C4-2B (cell line): ENCODE results near the gene GRK5.

Experiments used
- H3K27ac ChIP-seq: fragments of 450-650 bp; 2 replicates; pipeline ENCODE4 v1.5.1; 2017
- CTCF ChIP-seq: fragments of 450-650 bp; conservative IDR thresholded peaks from 2 replicates; pipeline ENCODE4 v1.5.1; 2017; ENCODE audit warnings: mild to moderate bottlenecking
- ZFX ChIP-seq: fragments of 450-650 bp; IDR thresholded peaks from 2 replicates; pipeline ENCODE4 v1.6.1; 2017

Gene GRK5

DNA sequence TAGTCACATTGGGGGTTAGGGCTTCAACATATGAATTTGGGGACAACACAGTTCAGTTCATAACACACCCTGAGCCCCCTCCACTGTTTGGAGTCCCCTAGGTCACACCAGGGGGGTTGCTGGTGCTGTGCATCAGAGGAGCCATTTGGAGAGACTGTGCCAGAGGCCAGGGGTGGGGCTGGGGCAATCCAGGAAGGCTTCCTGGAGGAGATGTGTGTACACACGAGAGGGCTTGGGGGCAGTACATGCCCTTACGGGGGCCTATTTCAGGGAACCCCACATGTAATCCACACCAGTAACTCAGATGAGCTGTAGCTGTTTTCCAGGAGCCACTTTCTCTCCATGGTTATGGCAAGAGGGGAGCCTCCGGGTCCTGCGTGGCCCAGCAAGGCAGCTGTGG is 151.7 kb downstream of the GRK5 start:
- no peak for TF ChIP-seq ZFX
- TF ChIP-seq CTCF = no peak
- H3K27ac ChIP-seq = no peak overlapping the region

DNA sequence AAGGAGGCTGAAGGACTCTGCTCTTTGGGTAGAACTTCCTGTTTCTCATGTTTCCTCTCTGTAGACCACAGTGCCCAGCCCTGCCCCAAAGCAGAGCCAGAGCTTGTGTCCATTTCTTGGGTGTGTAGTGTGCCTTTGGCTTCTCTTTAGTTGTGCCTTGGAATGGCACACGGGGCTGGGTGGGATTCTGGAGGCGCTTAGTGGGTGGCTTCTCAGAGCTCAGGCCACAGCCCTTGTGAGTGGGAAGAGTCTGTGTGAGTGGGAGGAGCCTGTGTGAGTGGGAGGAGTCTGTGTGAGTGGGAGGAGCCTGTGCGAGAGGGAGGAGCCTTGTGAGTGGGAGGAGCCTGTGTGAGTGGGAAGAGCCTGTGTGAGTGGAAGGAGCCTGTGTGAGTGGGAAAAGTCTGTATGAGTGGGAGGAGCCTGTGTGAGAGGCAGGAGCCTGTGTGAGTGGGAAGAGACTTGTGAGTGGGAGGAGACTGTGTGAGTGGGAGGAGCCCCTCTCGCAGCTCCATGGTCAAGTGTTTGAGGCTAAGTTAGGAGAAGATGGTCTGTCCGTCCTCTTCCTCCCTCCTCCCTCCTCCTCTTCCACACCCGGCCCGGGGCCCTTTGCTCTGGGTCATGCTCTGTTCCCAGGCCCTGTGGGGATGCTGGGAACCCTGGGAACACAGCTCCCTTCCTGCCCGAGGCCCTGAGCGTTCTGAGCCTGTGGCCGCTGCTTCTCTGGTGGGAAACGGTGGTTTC is 153.0 kb downstream of the GRK5 start:
- no peak overlapping the region for H3K27ac ChIP-seq
- no peak for TF ChIP-seq ZFX
- TF ChIP-seq CTCF = no peak

GRCh38 chr10:119361037-119361436 is 153.7 kb downstream of the GRK5 start:
- H3K27ac ChIP-seq = no peak overlapping the region
- no peak for TF ChIP-seq ZFX
- no peak for TF ChIP-seq CTCF

DNA sequence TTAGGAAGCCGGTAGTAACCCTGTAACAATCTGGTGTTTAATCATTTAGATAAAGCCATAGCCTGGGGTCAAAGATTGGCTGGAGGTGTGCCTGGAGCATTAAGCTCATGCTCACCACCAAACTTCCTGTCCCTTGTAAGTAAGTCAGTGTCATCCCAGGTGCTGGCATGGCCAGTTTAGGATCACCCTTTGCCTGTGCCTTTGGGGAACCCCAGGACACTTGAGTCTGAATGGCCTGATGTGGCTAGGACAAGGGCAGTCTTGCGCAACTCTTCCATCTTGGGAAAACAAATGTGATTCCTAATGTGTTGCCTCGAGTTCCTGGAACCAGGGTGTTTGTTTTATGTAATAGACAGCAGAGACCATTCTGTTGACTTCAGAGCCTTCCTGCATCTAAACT is 154.8 kb downstream of the GRK5 start:
- no peak overlapping the region for H3K27ac ChIP-seq
- TF ChIP-seq CTCF (no peak), ZFX (no peak)

GRCh38 chr10:119364645-119365600 is 157.6 kb downstream of the GRK5 start:
- H3K27ac ChIP-seq = no peak overlapping the region

DNA sequence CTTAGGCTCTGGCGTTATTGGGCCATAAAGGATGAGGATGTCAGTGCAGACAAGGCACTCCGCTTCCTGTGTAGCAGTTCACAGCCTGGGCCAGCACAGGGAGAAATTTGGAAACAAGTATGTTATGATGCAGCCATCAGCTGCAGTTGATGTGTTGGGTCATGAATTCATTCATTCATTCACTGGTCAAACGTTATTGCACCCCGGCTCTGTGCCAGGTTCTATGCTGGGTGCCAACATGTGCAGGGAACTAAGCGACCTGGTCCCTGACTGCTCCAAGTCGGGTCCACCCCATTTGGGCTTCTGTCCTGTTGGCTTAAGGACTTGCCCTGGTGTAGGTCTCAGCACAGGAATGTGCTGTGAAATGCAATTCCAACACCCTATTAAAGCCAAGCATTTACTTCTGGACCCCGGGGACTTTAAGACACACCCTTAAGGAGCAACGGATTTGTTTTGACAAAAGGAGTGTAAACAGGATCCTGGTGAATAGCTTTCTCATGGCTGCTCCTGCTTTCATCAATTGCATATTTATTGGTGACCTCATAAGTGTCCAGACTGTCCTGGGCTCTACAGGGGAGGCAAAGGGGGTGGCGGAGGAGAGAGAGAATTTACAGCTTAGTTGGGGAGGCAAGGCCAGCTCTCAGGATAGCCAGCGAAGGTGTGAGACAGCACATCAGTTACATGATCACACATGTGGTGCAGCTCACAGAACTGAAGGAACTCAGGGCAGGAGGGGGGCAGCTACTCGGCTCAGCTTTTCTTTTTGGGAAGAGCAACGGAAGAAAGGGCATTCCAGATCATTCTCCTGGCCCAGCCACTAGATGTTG is 158.6 kb downstream of the GRK5 start:
- no peak for TF ChIP-seq ZFX
- TF ChIP-seq CTCF = no peak
- no peak overlapping the region for H3K27ac ChIP-seq

More at GRCh38 chr10:119364645-119365600, 157.6 kb downstream of the GRK5 start:
- TF ChIP-seq CTCF = no peak
